Stimulated activated naive CD8-positive, alpha-beta T cell treated with anti-CD3 and anti-CD28 coated beads, Interleukin-15, amount 100 ng/mL, for 72 hours (primary cell): ENCODE data around the gene ELOF1.
A peak's percentile ranks its signal among the peaks of the same experiment; 100 is the strongest.
"Not testable (repeated sequence)": the region's sequence is repeated elsewhere in the genome, so short reads cannot be mapped to it uniquely, and the experiment has no call there.

Source experiments
- ATAC-seq: fragments of 150-1000 bp; cut with Tn5 transposase; 2 replicates; pipeline ENCODE4 v1.10.0; 2021; ENCODE audit warnings: mild to moderate bottlenecking, moderate library complexity
- DNase-seq, 2 donors: peaks; one replicate each; pipeline ENCODE4 v3.0.0; 2021 to 2022
- H3K27ac Mint-ChIP-seq, 2 donors: one replicate each; pipeline ENCODE4 v1.8.0; 2022; ENCODE audit warnings: mild to moderate bottlenecking in 2 of 2, mixed read lengths in 2 of 2, moderate library complexity in 2 of 2
- H3K27me3 Mint-ChIP-seq: one replicate; pipeline ENCODE4 v1.8.0; 2022; ENCODE audit warnings: mixed read lengths
- H3K4me1 Mint-ChIP-seq: one replicate; pipeline ENCODE4 v1.8.0; 2022; ENCODE audit warnings: mild to moderate bottlenecking, mixed read lengths
- H3K4me3 Mint-ChIP-seq, 2 donors: one replicate each; pipeline ENCODE4 v1.8.0; 2022; ENCODE audit warnings: mild to moderate bottlenecking in 2 of 2, mixed read lengths in 2 of 2, moderate library complexity in 1 of 2
- H3K9me3 Mint-ChIP-seq, 2 donors: one replicate each; pipeline ENCODE4 v1.8.0; 2022; ENCODE audit warnings: mixed read lengths in 2 of 2

The ELOF1 gene

GRCh38 chr19:11558881-11559828 is at the start of gene ELOF1:
TSS of gene ELOF1 (minus strand) at chr19:11559230. CDS start at chr19:11554347, 4,883 bp downstream.
- Mint-ChIP-seq H3K9me3 (no peaks in the 10 kb centered on the region), H3K4me1 (peaks cover 58% of the 10 kb centered on the region), H3K27ac (peak within 1 kb of the TSS; percentile 95), H3K27me3 (no peaks in the 10 kb centered on the region), H3K4me3 (peak within 1 kb of the TSS; percentile 95 to 96)
- ATAC-seq (peak; percentile 96), DNase-seq (peak; percentile 94 to 97)

GRCh38 chr19:11606484-11606883 is 47.5 kb upstream of the ELOF1 start:
- peaks cover 21 to 35% of the 10 kb centered on the region in 2 donors for H3K9me3 Mint-ChIP-seq
- ATAC-seq, result no peak
- H3K4me3 Mint-ChIP-seq, result no peak overlapping the region
- no peak overlapping the region for H3K27ac Mint-ChIP-seq
- DNase-seq, result no peak
- no peaks in the 10 kb centered on the region for H3K4me1 Mint-ChIP-seq
- H3K27me3 Mint-ChIP-seq, result no peaks in the 10 kb centered on the region

GRCh38 chr19:11599704-11600103 is 40.7 kb upstream of the ELOF1 start:
- not testable (repeated sequence) for DNase-seq, H3K27ac Mint-ChIP-seq, H3K4me3 Mint-ChIP-seq

GRCh38 chr19:11598746-11599145 is 39.7 kb upstream of the ELOF1 start:
- Mint-ChIP-seq H3K9me3 (peaks cover 0 to 7% of the 10 kb centered on the region in 2 donors), H3K27me3 (no peaks in the 10 kb centered on the region), H3K4me1 (peaks cover 46% of the 10 kb centered on the region), H3K27ac (no peak overlapping the region), H3K4me3 (peak overlapping the region; percentile 48 to 72)
- ATAC-seq (no peak), DNase-seq (no peak)

More at GRCh38 chr19:11599704-11600103, 40.7 kb upstream of the ELOF1 start:
- not testable (repeated sequence) for ATAC-seq, H3K27me3 Mint-ChIP-seq
- Mint-ChIP-seq H3K9me3 (peaks cover 4 to 12% of the 10 kb centered on the region in 2 donors), H3K4me1 (peaks cover 46% of the 10 kb centered on the region)

- ATAC-seq, result no peak
- H3K4me1 Mint-ChIP-seq, result peaks cover 46% of the 10 kb centered on the region
- H3K27me3 Mint-ChIP-seq, result no peaks in the 10 kb centered on the region
- peak overlapping the region in 1 of 2 donors; percentile 29 for H3K27ac Mint-ChIP-seq
- no peak for DNase-seq
- peaks cover 0 to 5% of the 10 kb centered on the region in 2 donors for H3K9me3 Mint-ChIP-seq
- peak overlapping the region; percentile 89 to 98 for H3K4me3 Mint-ChIP-seq
Observed at GRCh38 chr19:11598103-11598483, 39.1 kb upstream of the ELOF1 start.

GRCh38 chr19:11597202-11598102 is 38.4 kb upstream of the ELOF1 start, which contains the start of gene ZNF627:
TSS of gene ZNF627 (plus strand) at chr19:11597483. CDS start at chr19:11597628, 145 bp downstream.
- peaks cover 46% of the 10 kb centered on the region for H3K4me1 Mint-ChIP-seq
- no peaks in the 10 kb centered on the region for H3K9me3 Mint-ChIP-seq
- ATAC-seq, result peak; percentile 100
- peak; percentile 95 to 98 for DNase-seq
- peak within 1 kb of the TSS; percentile 95 for H3K27ac Mint-ChIP-seq
- no peaks in the 10 kb centered on the region for H3K27me3 Mint-ChIP-seq
- H3K4me3 Mint-ChIP-seq, result peak within 1 kb of the TSS; percentile 89 to 98

GRCh38 chr19:11596156-11596555 is 37.1 kb upstream of the ELOF1 start:
- Mint-ChIP-seq H3K27me3 (no peaks in the 10 kb centered on the region), H3K4me3 (peak overlapping the region in 1 of 2 donors; percentile 89), H3K4me1 (peaks cover 46% of the 10 kb centered on the region), H3K27ac (no peak overlapping the region), H3K9me3 (no peaks in the 10 kb centered on the region)
- DNase-seq (no peak), ATAC-seq (no peak)

- ATAC-seq (no peak), DNase-seq (no peak)
- Mint-ChIP-seq H3K4me1 (peaks cover 29% of the 10 kb centered on the region), H3K4me3 (no peak overlapping the region), H3K27ac (no peak overlapping the region), H3K27me3 (no peaks in the 10 kb centered on the region), H3K9me3 (no peaks in the 10 kb centered on the region)
Observed at GRCh38 chr19:11594084-11594483, 35.1 kb upstream of the ELOF1 start.

GRCh38 chr19:11587975-11588631 is 29.1 kb upstream of the ELOF1 start:
- no peak for DNase-seq
- no peak overlapping the region for H3K27ac Mint-ChIP-seq
- peaks cover 22% of the 10 kb centered on the region for H3K4me1 Mint-ChIP-seq
- ATAC-seq, result peak; percentile 40
- H3K27me3 Mint-ChIP-seq, result no peaks in the 10 kb centered on the region
- H3K9me3 Mint-ChIP-seq, result no peaks in the 10 kb centered on the region
- no peak overlapping the region for H3K4me3 Mint-ChIP-seq

GRCh38 chr19:11587302-11587974 is 28.4 kb upstream of the ELOF1 start:
- Mint-ChIP-seq H3K4me1 (peaks cover 23% of the 10 kb centered on the region), H3K27ac (peak overlapping the region in 1 of 2 donors; percentile 85), H3K9me3 (no peaks in the 10 kb centered on the region), H3K4me3 (no peak overlapping the region), H3K27me3 (no peaks in the 10 kb centered on the region)
- ATAC-seq, result peak; percentile 91
- peak; percentile 78 to 84 for DNase-seq

- H3K27ac Mint-ChIP-seq, result no peak overlapping the region
- H3K4me1 Mint-ChIP-seq, result peaks cover 34% of the 10 kb centered on the region
Observed at GRCh38 chr19:11586331-11586730, 27.3 kb upstream of the ELOF1 start.

GRCh38 chr19:11581740-11582139 is 22.7 kb upstream of the ELOF1 start:
- Mint-ChIP-seq H3K4me3 (peak overlapping the region; percentile 74 to 81), H3K4me1 (peaks cover 66% of the 10 kb centered on the region), H3K27ac (peak overlapping the region; percentile 95 to 97), H3K9me3 (no peaks in the 10 kb centered on the region), H3K27me3 (no peaks in the 10 kb centered on the region)
- ATAC-seq (peak; percentile 89), DNase-seq (peak in 1 of 2 donors; percentile 67)

More at GRCh38 chr19:11586331-11586730, 27.3 kb upstream of the ELOF1 start:
- ATAC-seq, result no peak
- H3K9me3 Mint-ChIP-seq, result no peaks in the 10 kb centered on the region
- H3K4me3 Mint-ChIP-seq, result no peak overlapping the region
- no peaks in the 10 kb centered on the region for H3K27me3 Mint-ChIP-seq
- no peak for DNase-seq

- Mint-ChIP-seq H3K27ac (no peak overlapping the region), H3K4me3 (no peak overlapping the region)
Observed at GRCh38 chr19:11580116-11580515, 21.1 kb upstream of the ELOF1 start.

More at GRCh38 chr19:11580116-11580515, 21.1 kb upstream of the ELOF1 start:
- Mint-ChIP-seq H3K27me3 (no peaks in the 10 kb centered on the region), H3K4me1 (peaks cover 74% of the 10 kb centered on the region), H3K9me3 (no peaks in the 10 kb centered on the region)
- DNase-seq (no peak), ATAC-seq (no peak)
